ENCODE results near the gene ABCC9. TPM values are rescaled to one million over a fixed set of nuclear protein-coding genes. Genes with fewer than 3 reads are reported as not detected.

ABCC9 gene
- total RNA-seq, 1 experiment from 2014 or later = not detected

DNA sequence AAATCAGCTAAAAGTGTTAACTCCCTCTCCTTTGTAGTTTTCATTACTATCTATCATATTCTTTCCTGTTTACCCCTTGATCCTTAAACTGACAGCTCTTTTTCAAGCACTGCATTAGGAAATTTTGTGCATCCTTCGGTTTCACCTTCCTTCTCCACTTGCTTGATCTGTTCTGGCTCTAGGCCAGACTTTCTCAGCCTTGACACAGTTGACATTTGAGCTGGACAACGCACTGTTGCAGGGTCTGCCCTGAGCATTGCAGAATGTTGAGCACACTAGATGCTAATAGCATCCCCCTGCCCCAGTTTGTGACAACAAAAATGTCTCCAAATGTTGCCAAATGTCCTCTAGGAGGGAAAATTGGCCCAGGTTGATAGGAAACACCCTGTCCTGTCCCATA lies 91.3 kb downstream of the ABCC9 start:
- no peaks in the 10 kb centered on the region; the same call in 1 of the 2 replicates for H3K4me1 ChIP-seq (ENCODE audit: insufficient read depth, low read length)
- no peak overlapping the region for H3K27ac ChIP-seq (ENCODE audit: insufficient read length, low read depth, low read length)
- no peak overlapping the region for H3K9ac ChIP-seq (ENCODE audit: extremely low read depth, insufficient read length, low read length)
- Mint-ChIP-seq H3K27ac (no peak overlapping the region), H3K27me3 (ENCODE audit: low read depth) (peaks cover 2% of the 10 kb centered on the region; the same call in 1 of the 2 replicates), H3K4me1 (no peaks in the 10 kb centered on the region), H3K9me3 (no peaks in the 10 kb centered on the region), H3K36me3 (ENCODE audit: insufficient read depth in 1 of 3, low read depth in 3 of 3) (no peaks in the 10 kb centered on the region), H3K4me3 (no peak overlapping the region)
- no peak overlapping the region for H2BK120ac ChIP-seq (ENCODE audit: low read depth, low read length, poor library complexity, severe bottlenecking)
- no peak overlapping the region for H2AFZ ChIP-seq (ENCODE audit: low read length)
- H3K27me3 ChIP-seq (ENCODE audit: insufficient read depth, low read length) = no peaks in the 10 kb centered on the region
- no peak overlapping the region for H3K4ac ChIP-seq (ENCODE audit: low read depth, low read length)
- no peak overlapping the region for H2AK5ac ChIP-seq (ENCODE audit: insufficient read length, low read length)
- no peaks in the 10 kb centered on the region for H4K20me1 ChIP-seq (ENCODE audit: control insufficient read depth, insufficient read depth, insufficient read length)
- no peak overlapping the region for H3K14ac ChIP-seq (ENCODE audit: insufficient read depth, low read length)
- no peak overlapping the region for H4K91ac ChIP-seq (ENCODE audit: insufficient read length, low read depth, low read length)
- TF ChIP-seq, protein P1, sequence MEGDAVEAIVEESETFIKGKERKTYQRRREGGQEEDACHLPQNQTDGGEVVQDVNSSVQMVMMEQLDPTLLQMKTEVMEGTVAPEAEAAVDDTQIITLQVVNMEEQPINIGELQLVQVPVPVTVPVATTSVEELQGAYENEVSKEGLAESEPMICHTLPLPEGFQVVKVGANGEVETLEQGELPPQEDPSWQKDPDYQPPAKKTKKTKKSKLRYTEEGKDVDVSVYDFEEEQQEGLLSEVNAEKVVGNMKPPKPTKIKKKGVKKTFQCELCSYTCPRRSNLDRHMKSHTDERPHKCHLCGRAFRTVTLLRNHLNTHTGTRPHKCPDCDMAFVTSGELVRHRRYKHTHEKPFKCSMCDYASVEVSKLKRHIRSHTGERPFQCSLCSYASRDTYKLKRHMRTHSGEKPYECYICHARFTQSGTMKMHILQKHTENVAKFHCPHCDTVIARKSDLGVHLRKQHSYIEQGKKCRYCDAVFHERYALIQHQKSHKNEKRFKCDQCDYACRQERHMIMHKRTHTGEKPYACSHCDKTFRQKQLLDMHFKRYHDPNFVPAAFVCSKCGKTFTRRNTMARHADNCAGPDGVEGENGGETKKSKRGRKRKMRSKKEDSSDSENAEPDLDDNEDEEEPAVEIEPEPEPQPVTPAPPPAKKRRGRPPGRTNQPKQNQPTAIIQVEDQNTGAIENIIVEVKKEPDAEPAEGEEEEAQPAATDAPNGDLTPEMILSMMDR (conservative IDR thresholded peaks at IDR 0.05) = no peak
- DNase-seq = no peak
- H3K56ac ChIP-seq (ENCODE audit: insufficient read length, low read depth, low read length) = no peak overlapping the region
- no peaks in the 10 kb centered on the region for H3K23me2 ChIP-seq (ENCODE audit: insufficient read length, low read depth, low read length, poor library complexity, severe bottlenecking)
- WGBS (ENCODE audit: extremely low coverage, insufficient read length, low lambda C conversion rate) = no CpG with 5 or more reads among the region's 2 CpGs
- H4K8ac ChIP-seq (replicated peaks; ENCODE audit: insufficient read length, low read depth, low read length) = no peak overlapping the region
- no peak overlapping the region for H2BK20ac ChIP-seq (ENCODE audit: low read depth, low read length, poor library complexity, severe bottlenecking)
- H2BK15ac ChIP-seq (ENCODE audit: low read depth, low read length) = no peak overlapping the region
- H4K5ac ChIP-seq (ENCODE audit: insufficient read length, low read depth, low read length) = no peak overlapping the region
- H3T11ph ChIP-seq (ENCODE audit: low read length) = no peak overlapping the region
- no peaks in the 10 kb centered on the region for H3K79me2 ChIP-seq (ENCODE audit: insufficient read depth, low read length)
- no peaks in the 10 kb centered on the region for H3K9me3 ChIP-seq (ENCODE audit: control insufficient read depth, low read depth, low read length)
- H3K18ac ChIP-seq (ENCODE audit: insufficient read length, low read depth, low read length) = no peak overlapping the region
- H3K4me2 ChIP-seq (ENCODE audit: insufficient read depth, insufficient read length, low read length) = no peak overlapping the region
- no peak overlapping the region for H3K23ac ChIP-seq (ENCODE audit: insufficient read length, low read depth, low read length)
- H2BK12ac ChIP-seq (ENCODE audit: insufficient read length, low read depth, low read length) = no peak overlapping the region
- H3K79me1 ChIP-seq (ENCODE audit: insufficient read depth, low read depth, low read length, poor library complexity, severe bottlenecking) = no peaks in the 10 kb centered on the region
- H2BK5ac ChIP-seq (ENCODE audit: insufficient read length, low read length) = no peak overlapping the region

Data from H9 (cell line).